GM21576 (cell line): ENCODE measurements around the gene HCN3.
"Not testable (repeated sequence)": the region's sequence is repeated elsewhere in the genome, so short reads cannot be mapped to it uniquely, and the experiment has no call there.

ENCODE experiments used
- ATAC-seq: cut with Tn5 transposase; IDR thresholded peaks from one replicate; pipeline ENCODE4 v1.9.1; 2021; ENCODE audit warnings: mild to moderate bottlenecking, moderate library complexity; ENCODE audit not compliant: unreplicated experiment

The HCN3 gene

DNA sequence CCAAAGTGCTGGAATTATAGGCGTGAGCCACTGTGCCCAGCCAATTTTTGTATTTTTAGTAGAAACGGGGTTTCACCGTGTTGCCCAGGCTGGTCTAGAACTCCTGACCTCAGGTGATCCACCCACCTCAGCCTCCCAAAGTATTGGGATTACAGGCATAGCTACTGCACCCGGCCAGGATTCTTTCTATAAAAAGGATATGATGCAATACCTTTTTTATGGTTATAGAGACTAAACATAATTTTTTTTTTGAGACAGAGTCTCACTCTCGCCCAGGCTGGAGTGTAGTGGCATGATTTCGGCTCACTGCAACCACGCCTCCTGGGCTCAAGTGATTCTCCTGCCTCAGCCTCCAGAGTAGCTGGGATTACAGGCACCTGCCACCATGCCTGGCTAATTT lies 51.6 kb downstream of the HCN3 start:
- ATAC-seq: not testable (repeated sequence)

DNA sequence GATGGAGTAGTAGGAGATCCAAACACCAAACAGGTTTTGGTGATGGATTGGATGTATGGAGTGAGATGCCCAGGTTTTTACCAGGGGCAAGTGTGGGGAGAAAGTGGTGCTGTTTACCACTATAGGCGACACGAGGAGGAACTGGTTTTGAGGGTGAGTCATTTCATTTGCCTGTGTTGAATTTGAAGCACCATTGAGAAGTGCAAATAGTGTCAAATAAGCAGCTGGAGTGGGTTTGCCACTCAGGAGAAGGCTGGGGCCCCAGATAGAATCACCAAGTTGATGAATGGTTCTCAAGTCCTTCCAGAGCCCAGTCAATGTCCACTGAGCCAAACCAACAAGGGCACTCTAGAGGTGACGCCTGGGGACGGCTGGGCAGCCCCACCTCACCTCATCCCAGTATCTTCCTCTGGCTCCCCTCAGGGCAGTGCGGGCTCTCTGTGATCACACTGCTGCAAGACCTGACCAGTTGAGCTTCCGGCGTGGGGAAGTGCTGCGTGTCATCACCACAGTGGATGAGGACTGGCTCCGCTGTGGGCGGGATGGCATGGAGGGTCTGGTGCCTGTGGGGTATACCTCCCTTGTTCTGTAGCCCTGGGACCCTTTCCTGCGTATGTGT lies 52.8 kb downstream of the HCN3 start:
- ATAC-seq: no peak

DNA sequence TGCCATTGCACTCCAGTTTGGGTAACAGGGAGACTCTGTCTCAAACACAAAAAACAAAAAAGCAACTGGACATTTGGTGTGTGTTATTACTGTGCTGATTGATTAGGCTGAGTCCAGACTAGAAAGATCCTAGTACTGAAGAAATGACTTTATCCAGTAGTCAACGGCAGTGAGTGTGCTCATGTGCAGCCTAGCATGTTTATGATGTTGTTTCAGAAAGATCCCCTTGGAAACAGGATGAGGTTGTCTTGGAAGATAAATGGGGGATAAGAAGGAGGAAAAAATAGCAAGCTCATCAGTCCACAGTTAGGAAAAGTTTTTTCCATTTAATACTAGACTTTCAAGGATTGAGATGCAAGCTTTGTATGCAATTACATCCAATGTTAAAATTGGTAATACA lies 57.7 kb downstream of the HCN3 start:
- no peak for ATAC-seq
